Measurements from ENCODE around the gene SP110.
A peak's percentile ranks its signal among the peaks of the same experiment; 100 is the strongest.
"Not testable (repeated sequence)": the region's sequence is repeated elsewhere in the genome, so short reads cannot be mapped to it uniquely, and the experiment has no call there.

Gene SP110

GRCh38 chr2:230225486-230225885, 5.7 kb upstream of the SP110 start, which contains the start of gene SP140:
SP140 (plus strand) TSS chr2:230225736; CDS start chr2:230225845, 109 bp downstream.
- peak in 2 of 3 experiments; percentile 48 to 49 for DNase-seq (ENCODE audit: low read depth in 2 of 3, low spot score in 2 of 3)

GRCh38 chr2:230224458-230224857, 4.7 kb upstream of the SP110 start:
- no peak for DNase-seq (ENCODE audit: low read depth in 2 of 3, low spot score in 2 of 3)

- not testable (repeated sequence) for DNase-seq (ENCODE audit: low read depth in 2 of 3, low spot score in 2 of 3)
Measured at GRCh38 chr2:230222829-230223228, 3.0 kb upstream of the SP110 start.

GRCh38 chr2:230221493-230221892, 1.7 kb upstream of the SP110 start:
- DNase-seq (ENCODE audit: low read depth in 2 of 3, low spot score in 2 of 3) = no peak

GRCh38 chr2:230220347-230220969, 674 bp upstream of the SP110 start:
- no peak for DNase-seq (ENCODE audit: low read depth in 2 of 3, low spot score in 2 of 3)

GRCh38 chr2:230218421-230218820, 1.4 kb downstream of the SP110 start:
- no peak for DNase-seq (ENCODE audit: low read depth in 2 of 3, low spot score in 2 of 3)

GRCh38 chr2:230217424-230217823, 2.4 kb downstream of the SP110 start:
- DNase-seq (ENCODE audit: low read depth in 2 of 3, low spot score in 2 of 3) = no peak

- DNase-seq (ENCODE audit: low read depth in 2 of 3, low spot score in 2 of 3) = no peak
Measured at GRCh38 chr2:230216489-230216888, 3.3 kb downstream of the SP110 start.

- no peak for DNase-seq (ENCODE audit: low read depth in 2 of 3, low spot score in 2 of 3)
Measured at GRCh38 chr2:230209422-230210051, 10.2 kb downstream of the SP110 start.

GRCh38 chr2:230208576-230208975, 11.2 kb downstream of the SP110 start:
- DNase-seq (ENCODE audit: low read depth in 2 of 3, low spot score in 2 of 3) = no peak

- no peak for DNase-seq (ENCODE audit: low read depth in 2 of 3, low spot score in 2 of 3)
Measured at GRCh38 chr2:230205721-230206120, 14.1 kb downstream of the SP110 start.

GRCh38 chr2:230205034-230205433, 14.8 kb downstream of the SP110 start:
- no peak for DNase-seq (ENCODE audit: low read depth in 2 of 3, low spot score in 2 of 3)

GRCh38 chr2:230203110-230203676, 16.6 kb downstream of the SP110 start:
- no peak for DNase-seq (ENCODE audit: low read depth in 2 of 3, low spot score in 2 of 3)

GRCh38 chr2:230202430-230203109, 17.2 kb downstream of the SP110 start:
- DNase-seq (ENCODE audit: low read depth in 2 of 3, low spot score in 2 of 3) = no peak

- no peak for DNase-seq (ENCODE audit: low read depth in 2 of 3, low spot score in 2 of 3)
Measured at GRCh38 chr2:230184727-230185578, 34.8 kb downstream of the SP110 start.

GRCh38 chr2:230181195-230181594, 38.6 kb downstream of the SP110 start:
- DNase-seq (ENCODE audit: low read depth in 2 of 3, low spot score in 2 of 3) = no peak

- no peak for DNase-seq (ENCODE audit: low read depth in 2 of 3, low spot score in 2 of 3)
Measured at GRCh38 chr2:230179907-230180306, 39.9 kb downstream of the SP110 start.

- no peak for DNase-seq (ENCODE audit: low read depth in 2 of 3, low spot score in 2 of 3)
Measured at GRCh38 chr2:230178546-230179485, 41.0 kb downstream of the SP110 start.

GRCh38 chr2:230176996-230177395, 42.8 kb downstream of the SP110 start:
- DNase-seq (ENCODE audit: low read depth in 2 of 3, low spot score in 2 of 3) = no peak

- DNase-seq (ENCODE audit: low read depth in 2 of 3, low spot score in 2 of 3) = no peak
Measured at GRCh38 chr2:230174466-230174865, 45.3 kb downstream of the SP110 start.
